GM23338 (cell line): ENCODE measurements around the gene PPP4R1. TPM values are rescaled to one million over a fixed set of nuclear protein-coding genes. Genes with fewer than 3 reads are reported as not detected.

Experiments used
- ATAC-seq: fragments of 200-7000 bp; cut with Tn5 transposase; 3 replicates; pipeline ENCODE4 v1.9.1; 2020
- DNase-seq: peaks from one replicate; pipeline ENCODE4 v3.0.0-alpha.2; 2015; ENCODE audit warnings: low spot score
- H2AFZ ChIP-seq: fragments of 200-600 bp; sonication (generic); 2 replicates; pipeline ENCODE4 v1.8.0; 2016; ENCODE audit warnings: antibody characterized with exemption, mild to moderate bottlenecking, moderate library complexity
- H3F3A ChIP-seq: fragments of 200-600 bp; sonication (generic); replicated peaks from 2 replicates; pipeline ENCODE4 v1.8.0; 2017; ENCODE audit warnings: antibody characterized with exemption, mixed run types, low read depth
- H3K27ac ChIP-seq: fragments of 200-600 bp; sonication (generic); 2 replicates; pipeline ENCODE4 v1.6.1; 2016; ENCODE audit warnings: low read depth
- H3K27me3 ChIP-seq: fragments of 200-600 bp; sonication (generic); 2 replicates; pipeline ENCODE4 v1.8.0; 2016; ENCODE audit warnings: mild to moderate bottlenecking, mixed run types, moderate library complexity; ENCODE audit not compliant: insufficient read depth
- H3K36me3 ChIP-seq: fragments of 200-600 bp; sonication (generic); 2 replicates; pipeline ENCODE4 v1.8.0; 2016; ENCODE audit warnings: mild to moderate bottlenecking; ENCODE audit not compliant: insufficient read depth
- H3K4me1 ChIP-seq: fragments of 200-600 bp; sonication (generic); 2 replicates; pipeline ENCODE4 v1.8.0; 2016; ENCODE audit warnings: mild to moderate bottlenecking, moderate library complexity; ENCODE audit not compliant: insufficient read depth
- H3K4me2 ChIP-seq: fragments of 200-600 bp; sonication (generic); 2 replicates; pipeline ENCODE4 v1.7.1; 2017; ENCODE audit warnings: mixed run types
- H3K4me3 ChIP-seq: fragments of 200-600 bp; sonication (generic); 2 replicates; pipeline ENCODE4 v1.6.1; 2016; ENCODE audit warnings: mixed run types
- H3K79me2 ChIP-seq: fragments of 200-600 bp; sonication (generic); replicated peaks from 2 replicates; pipeline ENCODE4 v1.8.0; 2017; ENCODE audit warnings: mild to moderate bottlenecking; ENCODE audit not compliant: insufficient read depth
- H3K9me2 ChIP-seq: fragments of 200-600 bp; sonication (generic); 2 replicates; pipeline ENCODE4 v1.8.0; 2017; ENCODE audit not compliant: insufficient read depth
- H4K20me1 ChIP-seq: fragments of 200-600 bp; sonication (generic); replicated peaks from 2 replicates; pipeline ENCODE4 v1.8.0; 2017; ENCODE audit warnings: mild to moderate bottlenecking; ENCODE audit not compliant: insufficient read depth
- H3K27ac Mint-ChIP-seq: 2 replicates; pipeline ENCODE4 v1.8.0; 2020; ENCODE audit warnings: inconsistent platforms, mild to moderate bottlenecking, moderate library complexity, mixed read lengths
- H3K27me3 Mint-ChIP-seq: 3 replicates; pipeline ENCODE4 v1.8.0; 2022; ENCODE audit warnings: low read depth, mild to moderate bottlenecking, moderate library complexity, mixed read lengths, inconsistent platforms; ENCODE audit not compliant: insufficient read depth, poor library complexity
- H3K36me3 Mint-ChIP-seq: 3 replicates; pipeline ENCODE4 v1.8.0; 2021; ENCODE audit warnings: low read depth, mild to moderate bottlenecking, inconsistent platforms, moderate library complexity, mixed read lengths
- H3K4me1 Mint-ChIP-seq: 3 replicates; pipeline ENCODE4 v1.8.0; 2020; ENCODE audit warnings: mild to moderate bottlenecking, inconsistent platforms, mixed read lengths
- H3K4me3 Mint-ChIP-seq: 3 replicates; pipeline ENCODE4 v1.8.0; 2021; ENCODE audit warnings: moderate library complexity, mild to moderate bottlenecking, inconsistent platforms, mixed read lengths
- H3K9me3 Mint-ChIP-seq: 3 replicates; pipeline ENCODE4 v1.8.0; 2020; ENCODE audit warnings: moderate library complexity, mild to moderate bottlenecking, inconsistent platforms, mixed read lengths
- JUNB ChIP-seq: IDR thresholded peaks from one replicate; pipeline ENCODE4 v1.6.1; 2016; ENCODE audit warnings: antibody characterized with exemption; ENCODE audit not compliant: unreplicated experiment
- NANOG ChIP-seq: IDR thresholded peaks from 2 replicates; pipeline ENCODE4 v1.6.1; 2016; ENCODE audit warnings: antibody characterized with exemption, borderline replicate concordance
- POLR2AphosphoS5 ChIP-seq: IDR thresholded peaks from 2 replicates; pipeline ENCODE4 v1.6.1; 2016; ENCODE audit warnings: antibody characterized with exemption, low read depth
- polyA plus RNA-seq: library from polyadenylated mRNA; unstranded; fragments of >200 nt; fragmentation: Nextera tagmentation; extraction: Ambion mirVana; gene quantifications from 2 replicates; pipeline ENCODE4 v1.2.1, GENCODE V29; 2016
- total RNA-seq: library from RNA; depleted of rRNA; stranded (reverse); fragments of >200 nt; shearing (Covaris generic); gene quantifications from 2 replicates; pipeline ENCODE4 v1.2.3, GENCODE V29; 2014
- TF ChIP-seq, protein P1 (sequence below), 2 experiments: fragments of 200-600 bp in 1 of 2; sonication (generic) in 1 of 2; conservative IDR thresholded peaks; 2 replicates each; pipeline versions ENCODE4 v1.5.1 to v1.6.1; 2016 to 2017; ENCODE audit warnings: antibody characterized with exemption in 2 of 2, low read depth in 2 of 2, mild to moderate bottlenecking in 2 of 2, moderate library complexity in 1 of 2
- TF ChIP-seq, protein P2 (sequence below): IDR thresholded peaks from one replicate; pipeline ENCODE4 v1.6.1; 2018; ENCODE audit warnings: antibody characterized with exemption; ENCODE audit not compliant: unreplicated experiment

Gene PPP4R1
- total and polyA plus RNA-seq, 2 experiments from 2014 or later: 18.1 to 79.4 TPM

DNA sequence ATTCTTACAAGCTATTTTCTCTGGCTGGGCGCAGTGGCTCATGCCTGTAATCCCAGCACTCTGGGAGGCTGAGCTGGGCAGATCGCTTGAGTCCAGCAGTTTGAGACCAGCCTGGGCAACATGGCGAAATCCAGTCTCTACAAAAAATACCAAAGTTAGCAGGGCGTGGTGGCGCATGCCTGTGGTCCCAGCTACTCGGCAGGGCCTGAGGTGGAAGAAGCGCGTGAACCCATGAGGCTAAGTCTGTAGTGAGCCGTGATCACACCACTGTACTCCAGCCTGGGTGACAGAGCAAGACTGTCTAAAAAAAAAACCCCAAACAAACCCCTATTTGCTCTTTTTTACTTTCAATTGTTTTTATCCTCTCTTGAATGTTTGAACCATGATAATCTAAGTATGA is 37.0 kb downstream of the PPP4R1 start:
- H3K36me3 Mint-ChIP-seq: peaks cover 24% of the 10 kb centered on the region
- Histone ChIP-seq H3K9me2 (no peaks in the 10 kb centered on the region), H3K27ac (peak overlapping the region; percentile 35; the same call in 1 of the 2 replicates), H3K4me2 (no peak overlapping the region), H2AFZ (no peak overlapping the region), H3K79me2 (no peaks in the 10 kb centered on the region), H4K20me1 (no peaks in the 10 kb centered on the region), H3K4me1 (peaks cover 13% of the 10 kb centered on the region), H3K27me3 (no peaks in the 10 kb centered on the region), H3K4me3 (no peak overlapping the region), H3K36me3 (peaks cover 5% of the 10 kb centered on the region; the same call in 1 of the 2 replicates), H3F3A (no peaks in the 10 kb centered on the region)
- H3K27me3 Mint-ChIP-seq: no peaks in the 10 kb centered on the region
- peaks cover 15% of the 10 kb centered on the region for H3K4me1 Mint-ChIP-seq
- no peak for ATAC-seq
- no peak for DNase-seq
- H3K27ac Mint-ChIP-seq: no peak overlapping the region
- H3K9me3 Mint-ChIP-seq: no peaks in the 10 kb centered on the region
- no peak for TF ChIP-seq NANOG
- TF ChIP-seq, protein P1, sequence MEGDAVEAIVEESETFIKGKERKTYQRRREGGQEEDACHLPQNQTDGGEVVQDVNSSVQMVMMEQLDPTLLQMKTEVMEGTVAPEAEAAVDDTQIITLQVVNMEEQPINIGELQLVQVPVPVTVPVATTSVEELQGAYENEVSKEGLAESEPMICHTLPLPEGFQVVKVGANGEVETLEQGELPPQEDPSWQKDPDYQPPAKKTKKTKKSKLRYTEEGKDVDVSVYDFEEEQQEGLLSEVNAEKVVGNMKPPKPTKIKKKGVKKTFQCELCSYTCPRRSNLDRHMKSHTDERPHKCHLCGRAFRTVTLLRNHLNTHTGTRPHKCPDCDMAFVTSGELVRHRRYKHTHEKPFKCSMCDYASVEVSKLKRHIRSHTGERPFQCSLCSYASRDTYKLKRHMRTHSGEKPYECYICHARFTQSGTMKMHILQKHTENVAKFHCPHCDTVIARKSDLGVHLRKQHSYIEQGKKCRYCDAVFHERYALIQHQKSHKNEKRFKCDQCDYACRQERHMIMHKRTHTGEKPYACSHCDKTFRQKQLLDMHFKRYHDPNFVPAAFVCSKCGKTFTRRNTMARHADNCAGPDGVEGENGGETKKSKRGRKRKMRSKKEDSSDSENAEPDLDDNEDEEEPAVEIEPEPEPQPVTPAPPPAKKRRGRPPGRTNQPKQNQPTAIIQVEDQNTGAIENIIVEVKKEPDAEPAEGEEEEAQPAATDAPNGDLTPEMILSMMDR (conservative IDR thresholded peaks at IDR 0.05; ENCODE audit: low read depth in 2 of 2): no peak
- no peak for TF ChIP-seq POLR2AphosphoS5
- TF ChIP-seq, protein P2, sequence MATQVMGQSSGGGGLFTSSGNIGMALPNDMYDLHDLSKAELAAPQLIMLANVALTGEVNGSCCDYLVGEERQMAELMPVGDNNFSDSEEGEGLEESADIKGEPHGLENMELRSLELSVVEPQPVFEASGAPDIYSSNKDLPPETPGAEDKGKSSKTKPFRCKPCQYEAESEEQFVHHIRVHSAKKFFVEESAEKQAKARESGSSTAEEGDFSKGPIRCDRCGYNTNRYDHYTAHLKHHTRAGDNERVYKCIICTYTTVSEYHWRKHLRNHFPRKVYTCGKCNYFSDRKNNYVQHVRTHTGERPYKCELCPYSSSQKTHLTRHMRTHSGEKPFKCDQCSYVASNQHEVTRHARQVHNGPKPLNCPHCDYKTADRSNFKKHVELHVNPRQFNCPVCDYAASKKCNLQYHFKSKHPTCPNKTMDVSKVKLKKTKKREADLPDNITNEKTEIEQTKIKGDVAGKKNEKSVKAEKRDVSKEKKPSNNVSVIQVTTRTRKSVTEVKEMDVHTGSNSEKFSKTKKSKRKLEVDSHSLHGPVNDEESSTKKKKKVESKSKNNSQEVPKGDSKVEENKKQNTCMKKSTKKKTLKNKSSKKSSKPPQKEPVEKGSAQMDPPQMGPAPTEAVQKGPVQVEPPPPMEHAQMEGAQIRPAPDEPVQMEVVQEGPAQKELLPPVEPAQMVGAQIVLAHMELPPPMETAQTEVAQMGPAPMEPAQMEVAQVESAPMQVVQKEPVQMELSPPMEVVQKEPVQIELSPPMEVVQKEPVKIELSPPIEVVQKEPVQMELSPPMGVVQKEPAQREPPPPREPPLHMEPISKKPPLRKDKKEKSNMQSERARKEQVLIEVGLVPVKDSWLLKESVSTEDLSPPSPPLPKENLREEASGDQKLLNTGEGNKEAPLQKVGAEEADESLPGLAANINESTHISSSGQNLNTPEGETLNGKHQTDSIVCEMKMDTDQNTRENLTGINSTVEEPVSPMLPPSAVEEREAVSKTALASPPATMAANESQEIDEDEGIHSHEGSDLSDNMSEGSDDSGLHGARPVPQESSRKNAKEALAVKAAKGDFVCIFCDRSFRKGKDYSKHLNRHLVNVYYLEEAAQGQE: no peak
- no peak overlapping the region for H3K4me3 Mint-ChIP-seq

- 0 out of 2 replicates have a peak overlapping the region, but pooled peaks have one; percentile 19 for H3K4me2 ChIP-seq
- no peaks in the 10 kb centered on the region for H4K20me1 ChIP-seq
- peak overlapping the region; percentile 13; the same call in 1 of the 3 replicates for H3K4me3 Mint-ChIP-seq
- peaks cover 15% of the 10 kb centered on the region for H3K4me1 Mint-ChIP-seq
- no peaks in the 10 kb centered on the region for H3K9me3 Mint-ChIP-seq
- H3K9me2 ChIP-seq: no peaks in the 10 kb centered on the region
- H3K27ac Mint-ChIP-seq: peak overlapping the region; percentile 5; the same call in 1 of the 2 replicates
- H3F3A ChIP-seq: no peaks in the 10 kb centered on the region
- H3K4me1 ChIP-seq: peaks cover 13% of the 10 kb centered on the region
- H3K36me3 Mint-ChIP-seq: peaks cover 15% of the 10 kb centered on the region
- no peaks in the 10 kb centered on the region for H3K79me2 ChIP-seq
- no peak overlapping the region; the same call in 1 of the 2 replicates for H3K27ac ChIP-seq
- no peak overlapping the region for H3K4me3 ChIP-seq
- H3K27me3 ChIP-seq: no peaks in the 10 kb centered on the region
- DNase-seq (peak; percentile 83), ATAC-seq (peak; percentile 86)
- no peak overlapping the region for H2AFZ ChIP-seq
- TF ChIP-seq JUNB: no peak
- TF ChIP-seq, protein P1 (conservative IDR thresholded peaks at IDR 0.05; ENCODE audit: low read depth in 2 of 2): peak; percentile 79 to 84
- peaks cover 5% of the 10 kb centered on the region; the same call in 1 of the 2 replicates for H3K36me3 ChIP-seq
- H3K27me3 Mint-ChIP-seq: no peaks in the 10 kb centered on the region
Observed at GRCh38 chr18:9575558-9575957, 38.8 kb downstream of the PPP4R1 start.
